ENCODE results near the gene USP47.
A peak's percentile ranks its signal among the peaks of the same experiment; 100 is the strongest.

The USP47 gene

GRCh38 chr11:11985954-11986949, 144.5 kb downstream of the USP47 start:
- FAIRE-seq (no peak), DNase-seq (ENCODE audit: insufficient read length, low spot score) (no peak)
- TF ChIP-seq POLR2A (IDR thresholded peaks at IDR 0.05; ENCODE audit: low read depth, low read length) = no peak

GRCh38 chr11:11987503-11988022, 145.8 kb downstream of the USP47 start:
- DNase-seq (ENCODE audit: insufficient read length, low spot score) = no peak
- TF ChIP-seq POLR2A (IDR thresholded peaks at IDR 0.05; ENCODE audit: low read depth, low read length) = no peak
- FAIRE-seq = no peak

GRCh38 chr11:11988099-11988651, 146.4 kb downstream of the USP47 start:
- no peak for DNase-seq (ENCODE audit: insufficient read length, low spot score)
- no peak for FAIRE-seq
- TF ChIP-seq POLR2A (IDR thresholded peaks at IDR 0.05; ENCODE audit: low read depth, low read length) = no peak

- FAIRE-seq = no peak
- no peak for DNase-seq (ENCODE audit: insufficient read length, low spot score)
Measured at GRCh38 chr11:11988681-11989261, 147.0 kb downstream of the USP47 start.

DNA sequence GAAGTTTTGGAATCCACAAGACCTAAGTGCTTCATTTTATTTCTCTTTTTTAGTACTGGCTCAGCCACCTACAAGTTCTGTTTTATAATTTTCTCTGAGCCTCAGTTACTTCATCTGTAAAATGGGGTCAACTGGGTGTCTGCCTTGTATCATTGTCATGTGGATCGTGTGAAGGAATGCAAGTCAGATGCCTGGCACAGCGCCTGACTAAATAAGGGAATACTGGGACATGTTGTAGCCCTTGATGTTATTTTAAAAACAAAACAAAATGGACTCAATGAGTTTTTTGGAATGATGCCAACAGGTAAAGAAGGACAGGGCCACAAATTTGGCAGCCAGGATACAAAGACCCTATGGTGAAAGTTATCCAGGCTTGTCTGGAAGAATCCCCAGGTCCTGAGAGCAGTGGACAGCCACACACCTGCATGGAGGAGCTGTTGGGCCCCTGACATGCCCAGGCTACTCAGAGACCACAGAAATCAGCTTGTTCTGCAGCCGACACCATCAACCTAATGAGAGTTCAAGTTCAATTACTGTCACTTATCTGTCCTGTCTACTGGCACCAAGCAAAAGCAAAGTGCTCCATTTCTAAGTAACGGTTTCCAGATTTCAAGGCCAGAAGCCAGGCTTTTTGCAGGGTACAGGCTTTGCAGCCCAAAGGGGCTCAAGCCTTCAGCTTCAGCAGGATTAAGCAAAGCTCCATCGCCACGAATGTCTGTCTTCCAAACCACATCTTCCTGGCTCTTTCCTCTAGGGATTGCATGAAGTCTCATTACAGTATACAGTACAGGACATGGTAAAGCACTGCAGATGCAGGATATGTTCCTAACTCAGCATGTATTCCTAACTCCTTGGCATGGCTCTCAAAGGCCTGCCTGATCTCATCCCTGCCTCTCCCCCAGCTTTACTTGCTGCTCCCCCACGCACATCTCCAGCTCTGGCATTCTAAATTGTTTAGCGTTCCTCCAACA, 148.3 kb downstream of the USP47 start:
- FAIRE-seq (no peak), DNase-seq (ENCODE audit: insufficient read length, low spot score) (no peak)
- no peak for TF ChIP-seq POLR2A (IDR thresholded peaks at IDR 0.05; ENCODE audit: low read depth, low read length)

More at GRCh38 chr11:11988681-11989261, 147.0 kb downstream of the USP47 start:
- TF ChIP-seq POLR2A (IDR thresholded peaks at IDR 0.05; ENCODE audit: low read depth, low read length) = no peak

GRCh38 chr11:11992257-11993212, 150.8 kb downstream of the USP47 start:
- TF ChIP-seq POLR2A (IDR thresholded peaks at IDR 0.05; ENCODE audit: low read depth, low read length) = no peak
- no peak for DNase-seq (ENCODE audit: insufficient read length, low spot score)
- no peak for FAIRE-seq

GRCh38 chr11:11993839-11994238, 152.1 kb downstream of the USP47 start:
- FAIRE-seq = no peak
- peak; percentile 79 for DNase-seq (ENCODE audit: insufficient read length, low spot score)
- no peak for TF ChIP-seq POLR2A (IDR thresholded peaks at IDR 0.05; ENCODE audit: low read depth, low read length)

GRCh38 chr11:11995601-11996000, 153.8 kb downstream of the USP47 start:
- DNase-seq (ENCODE audit: insufficient read length, low spot score) = no peak
- no peak for FAIRE-seq

GRCh38 chr11:11996321-11997048, 154.7 kb downstream of the USP47 start:
- no peak for TF ChIP-seq POLR2A (IDR thresholded peaks at IDR 0.05; ENCODE audit: low read depth, low read length)
- DNase-seq (ENCODE audit: insufficient read length, low spot score) (no peak), FAIRE-seq (no peak)

More at GRCh38 chr11:11995601-11996000, 153.8 kb downstream of the USP47 start:
- no peak for TF ChIP-seq POLR2A (IDR thresholded peaks at IDR 0.05; ENCODE audit: low read depth, low read length)

GRCh38 chr11:11997049-11997322, 155.2 kb downstream of the USP47 start:
- TF ChIP-seq POLR2A (IDR thresholded peaks at IDR 0.05; ENCODE audit: low read depth, low read length) = no peak
- DNase-seq (ENCODE audit: insufficient read length, low spot score) (no peak), FAIRE-seq (no peak)

- no peak for TF ChIP-seq POLR2A (IDR thresholded peaks at IDR 0.05; ENCODE audit: low read depth, low read length)
- FAIRE-seq (peak; percentile 64), DNase-seq (ENCODE audit: insufficient read length, low spot score) (peak; percentile 90)
Measured at GRCh38 chr11:11998091-11998781, 156.5 kb downstream of the USP47 start.

Measured in H54 (cell line).